ENCODE data around the gene EFCAB5. TPM values are rescaled to one million over a fixed set of nuclear protein-coding genes. Genes with fewer than 3 reads are reported as not detected.
"Not testable (repeated sequence)": the region's sequence is repeated elsewhere in the genome, so short reads cannot be mapped to it uniquely, and the experiment has no call there.

The EFCAB5 gene
- total RNA-seq, 1 donor from 2014 or later, result 1.00 TPM

GRCh38 chr17:30133197-30133596 lies 191.8 kb downstream of the EFCAB5 start:
- H3K36me3 Mint-ChIP-seq (ENCODE audit: low read depth, unreplicated experiment), result peaks cover 4% of the 10 kb centered on the region
- peaks cover 24% of the 10 kb centered on the region for H3K36me3 ChIP-seq (ENCODE audit: insufficient read depth, low read length)

GRCh38 chr17:30134551-30134950 lies 193.1 kb downstream of the EFCAB5 start:
- DNase-seq (ENCODE audit: low read depth), result no peak
- Histone ChIP-seq H3K9me3 (ENCODE audit: insufficient read depth, low read depth, low read length) (no peaks in the 10 kb centered on the region), H3K4me3 (ENCODE audit: insufficient read depth, low read depth, low read length) (no peak overlapping the region), H2AFZ (ENCODE audit: low read depth, low read length) (no peak overlapping the region), H3K36me3 (ENCODE audit: insufficient read depth, low read length) (peaks cover 27% of the 10 kb centered on the region), H4K20me1 (ENCODE audit: insufficient read depth, low read length) (peaks cover 33% of the 10 kb centered on the region), H3K4me1 (ENCODE audit: insufficient read depth, low read length) (no peaks in the 10 kb centered on the region), H3K27me3 (ENCODE audit: insufficient read depth, low read length) (no peaks in the 10 kb centered on the region), H3K4me2 (ENCODE audit: low read length) (no peak overlapping the region), H3K79me2 (ENCODE audit: insufficient read depth, low read length) (peaks cover 85% of the 10 kb centered on the region), H3K9ac (ENCODE audit: low read length) (no peak overlapping the region), H3K27ac (ENCODE audit: low read depth, low read length) (no peak overlapping the region)
- no peaks in the 10 kb centered on the region for H3K27me3 Mint-ChIP-seq (ENCODE audit: low read depth, unreplicated experiment)
- no peaks in the 10 kb centered on the region for H3K4me1 Mint-ChIP-seq (ENCODE audit: low read depth, unreplicated experiment)
- peak; percentile 29 for FAIRE-seq
- H3K4me3 Mint-ChIP-seq (ENCODE audit: unreplicated experiment), result no peak overlapping the region
- H3K9me3 Mint-ChIP-seq (ENCODE audit: unreplicated experiment), result no peaks in the 10 kb centered on the region
- H3K36me3 Mint-ChIP-seq (ENCODE audit: low read depth, unreplicated experiment), result peaks cover 8% of the 10 kb centered on the region
- TF ChIP-seq, protein P1, sequence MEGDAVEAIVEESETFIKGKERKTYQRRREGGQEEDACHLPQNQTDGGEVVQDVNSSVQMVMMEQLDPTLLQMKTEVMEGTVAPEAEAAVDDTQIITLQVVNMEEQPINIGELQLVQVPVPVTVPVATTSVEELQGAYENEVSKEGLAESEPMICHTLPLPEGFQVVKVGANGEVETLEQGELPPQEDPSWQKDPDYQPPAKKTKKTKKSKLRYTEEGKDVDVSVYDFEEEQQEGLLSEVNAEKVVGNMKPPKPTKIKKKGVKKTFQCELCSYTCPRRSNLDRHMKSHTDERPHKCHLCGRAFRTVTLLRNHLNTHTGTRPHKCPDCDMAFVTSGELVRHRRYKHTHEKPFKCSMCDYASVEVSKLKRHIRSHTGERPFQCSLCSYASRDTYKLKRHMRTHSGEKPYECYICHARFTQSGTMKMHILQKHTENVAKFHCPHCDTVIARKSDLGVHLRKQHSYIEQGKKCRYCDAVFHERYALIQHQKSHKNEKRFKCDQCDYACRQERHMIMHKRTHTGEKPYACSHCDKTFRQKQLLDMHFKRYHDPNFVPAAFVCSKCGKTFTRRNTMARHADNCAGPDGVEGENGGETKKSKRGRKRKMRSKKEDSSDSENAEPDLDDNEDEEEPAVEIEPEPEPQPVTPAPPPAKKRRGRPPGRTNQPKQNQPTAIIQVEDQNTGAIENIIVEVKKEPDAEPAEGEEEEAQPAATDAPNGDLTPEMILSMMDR (IDR thresholded peaks at IDR 0.05; ENCODE audit: insufficient read depth, low read depth, low read length), result no peak
- TF ChIP-seq EZH2 (IDR thresholded peaks at IDR 0.05; ENCODE audit: insufficient read depth, low read length), result no peak
- H3K27ac Mint-ChIP-seq (ENCODE audit: unreplicated experiment), result no peak overlapping the region

More at GRCh38 chr17:30133197-30133596, 191.8 kb downstream of the EFCAB5 start:
- Histone ChIP-seq H3K4me3 (ENCODE audit: insufficient read depth, low read depth, low read length) (no peak overlapping the region), H4K20me1 (ENCODE audit: insufficient read depth, low read length) (peaks cover 28% of the 10 kb centered on the region), H3K27ac (ENCODE audit: low read depth, low read length) (no peak overlapping the region), H2AFZ (ENCODE audit: low read depth, low read length) (no peak overlapping the region), H3K79me2 (ENCODE audit: insufficient read depth, low read length) (peaks cover 87% of the 10 kb centered on the region), H3K27me3 (ENCODE audit: insufficient read depth, low read length) (no peaks in the 10 kb centered on the region), H3K9me3 (ENCODE audit: insufficient read depth, low read depth, low read length) (no peaks in the 10 kb centered on the region), H3K4me1 (ENCODE audit: insufficient read depth, low read length) (no peaks in the 10 kb centered on the region), H3K4me2 (ENCODE audit: low read length) (no peak overlapping the region), H3K9ac (ENCODE audit: low read length) (no peak overlapping the region)
- Mint-ChIP-seq H3K4me1 (ENCODE audit: low read depth, unreplicated experiment) (no peaks in the 10 kb centered on the region), H3K4me3 (ENCODE audit: unreplicated experiment) (no peak overlapping the region), H3K9me3 (ENCODE audit: unreplicated experiment) (no peaks in the 10 kb centered on the region), H3K27ac (ENCODE audit: unreplicated experiment) (no peak overlapping the region), H3K27me3 (ENCODE audit: low read depth, unreplicated experiment) (no peaks in the 10 kb centered on the region)
- no peak for FAIRE-seq
- TF ChIP-seq EZH2 (IDR thresholded peaks at IDR 0.05; ENCODE audit: insufficient read depth, low read length), result no peak
- TF ChIP-seq, protein P1 (IDR thresholded peaks at IDR 0.05; ENCODE audit: insufficient read depth, low read depth, low read length), result no peak
- DNase-seq (ENCODE audit: low read depth), result no peak

- DNase-seq (ENCODE audit: low read depth) (no peak), FAIRE-seq (no peak)
- H3K4me1 Mint-ChIP-seq (ENCODE audit: low read depth, unreplicated experiment), result no peaks in the 10 kb centered on the region
- no peaks in the 10 kb centered on the region for H3K27me3 ChIP-seq (ENCODE audit: insufficient read depth, low read length)
- no peaks in the 10 kb centered on the region for H3K27me3 Mint-ChIP-seq (ENCODE audit: low read depth, unreplicated experiment)
- no peaks in the 10 kb centered on the region for H3K4me1 ChIP-seq (ENCODE audit: insufficient read depth, low read length)
- H3K36me3 ChIP-seq (ENCODE audit: insufficient read depth, low read length), result peaks cover 22% of the 10 kb centered on the region
- peaks cover 43% of the 10 kb centered on the region for H4K20me1 ChIP-seq (ENCODE audit: insufficient read depth, low read length)
- H3K4me3 ChIP-seq (ENCODE audit: insufficient read depth, low read depth, low read length), result no peak overlapping the region
- H3K9me3 Mint-ChIP-seq (ENCODE audit: unreplicated experiment), result no peaks in the 10 kb centered on the region
- H3K9me3 ChIP-seq (ENCODE audit: insufficient read depth, low read depth, low read length), result no peaks in the 10 kb centered on the region
- no peak overlapping the region for H3K27ac Mint-ChIP-seq (ENCODE audit: unreplicated experiment)
- H3K9ac ChIP-seq (ENCODE audit: low read length), result no peak overlapping the region
- H3K79me2 ChIP-seq (ENCODE audit: insufficient read depth, low read length), result peaks cover 88% of the 10 kb centered on the region
- no peak overlapping the region for H3K4me3 Mint-ChIP-seq (ENCODE audit: unreplicated experiment)
- TF ChIP-seq EZH2 (IDR thresholded peaks at IDR 0.05; ENCODE audit: insufficient read depth, low read length), result no peak
- TF ChIP-seq, protein P1 (IDR thresholded peaks at IDR 0.05; ENCODE audit: insufficient read depth, low read depth, low read length), result no peak
- no peak overlapping the region for H2AFZ ChIP-seq (ENCODE audit: low read depth, low read length)
- H3K27ac ChIP-seq (ENCODE audit: low read depth, low read length), result no peak overlapping the region
- H3K4me2 ChIP-seq (ENCODE audit: low read length), result no peak overlapping the region
- H3K36me3 Mint-ChIP-seq (ENCODE audit: low read depth, unreplicated experiment), result peaks cover 8% of the 10 kb centered on the region
Measured at GRCh38 chr17:30137158-30137557, 195.7 kb downstream of the EFCAB5 start.

DNA sequence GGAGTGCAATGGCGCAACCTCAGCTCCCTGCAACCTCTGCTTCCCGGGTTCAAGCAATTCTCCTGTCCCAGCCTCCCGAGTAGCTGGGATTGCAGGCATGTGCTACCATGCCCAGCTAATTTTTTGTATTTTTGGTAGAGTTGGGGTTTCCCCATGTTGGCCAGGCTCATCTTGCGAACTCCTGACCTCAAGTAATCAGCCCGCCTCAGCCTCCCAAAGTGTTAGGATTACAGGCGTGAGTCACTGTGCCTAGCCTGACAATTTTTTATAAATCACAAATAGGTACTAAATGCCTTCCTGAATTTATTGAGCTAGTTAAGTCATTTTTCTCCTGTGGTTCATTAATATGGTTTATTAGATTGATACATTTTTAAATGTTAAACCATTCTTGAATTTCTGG lies 206.4 kb downstream of the EFCAB5 start:
- H3K27ac Mint-ChIP-seq (ENCODE audit: unreplicated experiment); H3K4me1 Mint-ChIP-seq (ENCODE audit: low read depth, unreplicated experiment); H3K27me3 ChIP-seq (ENCODE audit: insufficient read depth, low read length); H3K9ac ChIP-seq (ENCODE audit: low read length); H3K36me3 ChIP-seq (ENCODE audit: insufficient read depth, low read length); H3K4me3 ChIP-seq (ENCODE audit: insufficient read depth, low read depth, low read length); H3K4me1 ChIP-seq (ENCODE audit: insufficient read depth, low read length); H3K9me3 ChIP-seq (ENCODE audit: insufficient read depth, low read depth, low read length); H3K4me3 Mint-ChIP-seq (ENCODE audit: unreplicated experiment); H2AFZ ChIP-seq (ENCODE audit: low read depth, low read length); H3K36me3 Mint-ChIP-seq (ENCODE audit: low read depth, unreplicated experiment); H3K27ac ChIP-seq (ENCODE audit: low read depth, low read length); H3K27me3 Mint-ChIP-seq (ENCODE audit: low read depth, unreplicated experiment); FAIRE-seq; H3K4me2 ChIP-seq (ENCODE audit: low read length); H3K9me3 Mint-ChIP-seq (ENCODE audit: unreplicated experiment): not testable (repeated sequence)
- peaks cover 80% of the 10 kb centered on the region for H3K79me2 ChIP-seq (ENCODE audit: insufficient read depth, low read length)
- peak; percentile 8 for DNase-seq (ENCODE audit: low read depth)
- peaks cover 37% of the 10 kb centered on the region for H4K20me1 ChIP-seq (ENCODE audit: insufficient read depth, low read length)

All from astrocyte (in vitro differentiated cells and primary cell).